ENCODE data around the gene GLRX2. TPM values are rescaled to one million over a fixed set of nuclear protein-coding genes. Genes with fewer than 3 reads are reported as not detected.
A peak's percentile ranks its signal among the peaks of the same experiment; 100 is the strongest.

GLRX2 gene
- total and polyA plus RNA-seq, 2 experiments from 2014 or later = 7.7 to 24.9 TPM

- Histone ChIP-seq H3K4me1 (ENCODE audit: low read depth) (no peaks in the 10 kb centered on the region), H3K27me3 (no peaks in the 10 kb centered on the region), H3K27ac (no peak overlapping the region), H3K4me3 (no peak overlapping the region), H3K9me3 (ENCODE audit: low read depth) (no peaks in the 10 kb centered on the region), H3K36me3 (peaks cover 50% of the 10 kb centered on the region)
- no peak for DNase-seq (ENCODE audit: low read depth in 1 of 2, low spot score in 1 of 2)
- no peak for TF ChIP-seq CTCF (IDR thresholded peaks at IDR 0.05; ENCODE audit: low read depth, low read length)
These were observed 36.6 kb upstream of the GLRX2 start for GRCh38 chr1:193141804-193142203.

GRCh38 chr1:193140254-193140653 lies 35.0 kb upstream of the GLRX2 start:
- no peak for TF ChIP-seq CTCF (IDR thresholded peaks at IDR 0.05; ENCODE audit: low read depth, low read length)
- DNase-seq (ENCODE audit: low read depth in 1 of 2, low spot score in 1 of 2) = no peak
- Histone ChIP-seq H3K9me3 (ENCODE audit: low read depth) (no peaks in the 10 kb centered on the region), H3K27ac (no peak overlapping the region), H3K4me3 (no peak overlapping the region), H3K36me3 (peaks cover 60% of the 10 kb centered on the region), H3K4me1 (ENCODE audit: low read depth) (no peaks in the 10 kb centered on the region), H3K27me3 (no peaks in the 10 kb centered on the region)

GRCh38 chr1:193131266-193131860 lies 26.1 kb upstream of the GLRX2 start:
- no peak for TF ChIP-seq CTCF (IDR thresholded peaks at IDR 0.05; ENCODE audit: low read depth, low read length)
- H3K4me1 ChIP-seq (ENCODE audit: low read depth) = peaks cover 6% of the 10 kb centered on the region
- peaks cover 40% of the 10 kb centered on the region for H3K36me3 ChIP-seq

GRCh38 chr1:193125369-193125768 lies 20.2 kb upstream of the GLRX2 start:
- Histone ChIP-seq H3K9me3 (ENCODE audit: low read depth) (no peaks in the 10 kb centered on the region), H3K27ac (no peak overlapping the region), H3K36me3 (peaks cover 12% of the 10 kb centered on the region), H3K4me3 (no peak overlapping the region), H3K27me3 (peaks cover under 1% of the 10 kb centered on the region), H3K4me1 (ENCODE audit: low read depth) (peaks cover 9% of the 10 kb centered on the region)
- no peak for TF ChIP-seq CTCF (IDR thresholded peaks at IDR 0.05; ENCODE audit: low read depth, low read length)
- no peak for DNase-seq (ENCODE audit: low read depth in 1 of 2, low spot score in 1 of 2)

More at GRCh38 chr1:193131266-193131860, 26.1 kb upstream of the GLRX2 start:
- Histone ChIP-seq H3K27ac (no peak overlapping the region), H3K4me3 (no peak overlapping the region), H3K27me3 (no peaks in the 10 kb centered on the region), H3K9me3 (ENCODE audit: low read depth) (no peaks in the 10 kb centered on the region)
- no peak for DNase-seq (ENCODE audit: low read depth in 1 of 2, low spot score in 1 of 2)

GRCh38 chr1:193123751-193124150 lies 18.5 kb upstream of the GLRX2 start:
- no peaks in the 10 kb centered on the region for H3K9me3 ChIP-seq (ENCODE audit: low read depth)
- H3K27ac ChIP-seq = no peak overlapping the region
- TF ChIP-seq CTCF (IDR thresholded peaks at IDR 0.05; ENCODE audit: low read depth, low read length) = no peak
- H3K4me3 ChIP-seq = peak overlapping the region; percentile 63
- peaks cover 2% of the 10 kb centered on the region for H3K27me3 ChIP-seq
- peaks cover 9% of the 10 kb centered on the region for H3K4me1 ChIP-seq (ENCODE audit: low read depth)
- H3K36me3 ChIP-seq = peaks cover 3% of the 10 kb centered on the region
- no peak for DNase-seq (ENCODE audit: low read depth in 1 of 2, low spot score in 1 of 2)
